DMS114 treated with DMSO at 0.1 percent for 48 hours (cell line): ENCODE data around the gene RASSF7.
"Not testable (repeated sequence)": the region's sequence is repeated elsewhere in the genome, so short reads cannot be mapped to it uniquely, and the experiment has no call there.

Source experiments
- DNase-seq: peaks from one replicate; lab custom pipeline; 2025; ENCODE audit not compliant: unreplicated experiment; lab: John Stamatoyannopoulos, UW

RASSF7 gene

GRCh38 chr11:565921-566509 lies 5.2 kb downstream of the RASSF7 start:
- DNase-seq = no peak

DNA sequence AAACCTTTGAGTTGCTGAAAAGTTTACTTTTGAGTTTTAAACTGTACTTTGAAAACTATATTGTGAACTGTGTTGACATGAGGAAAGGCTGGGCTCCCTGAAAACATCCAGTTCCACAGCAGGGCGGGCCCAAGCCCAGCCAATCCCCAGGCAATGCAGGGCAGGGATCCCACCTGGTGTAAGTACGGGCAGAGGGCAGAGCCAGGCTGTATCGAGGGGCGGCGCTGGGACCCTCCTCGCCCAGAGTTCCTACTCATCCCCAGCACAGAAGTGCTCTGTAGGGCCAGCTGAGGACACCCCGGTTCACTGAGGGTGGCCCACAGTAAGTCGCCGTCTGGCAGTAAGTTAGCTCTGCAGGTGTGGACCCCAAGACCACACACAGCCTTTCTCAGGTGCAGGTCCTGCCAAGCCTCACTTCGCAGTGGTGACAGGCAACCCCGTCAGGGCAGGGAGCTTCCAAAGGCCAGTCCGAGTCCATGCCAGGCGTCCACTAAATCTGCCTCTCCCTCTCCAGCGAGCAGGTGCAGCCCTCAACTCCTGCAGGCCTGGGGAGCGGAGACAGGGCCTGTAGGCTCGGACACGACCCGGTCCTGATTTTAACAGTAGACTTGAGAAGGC lies 6.3 kb downstream of the RASSF7 start:
- DNase-seq = no peak

DNA sequence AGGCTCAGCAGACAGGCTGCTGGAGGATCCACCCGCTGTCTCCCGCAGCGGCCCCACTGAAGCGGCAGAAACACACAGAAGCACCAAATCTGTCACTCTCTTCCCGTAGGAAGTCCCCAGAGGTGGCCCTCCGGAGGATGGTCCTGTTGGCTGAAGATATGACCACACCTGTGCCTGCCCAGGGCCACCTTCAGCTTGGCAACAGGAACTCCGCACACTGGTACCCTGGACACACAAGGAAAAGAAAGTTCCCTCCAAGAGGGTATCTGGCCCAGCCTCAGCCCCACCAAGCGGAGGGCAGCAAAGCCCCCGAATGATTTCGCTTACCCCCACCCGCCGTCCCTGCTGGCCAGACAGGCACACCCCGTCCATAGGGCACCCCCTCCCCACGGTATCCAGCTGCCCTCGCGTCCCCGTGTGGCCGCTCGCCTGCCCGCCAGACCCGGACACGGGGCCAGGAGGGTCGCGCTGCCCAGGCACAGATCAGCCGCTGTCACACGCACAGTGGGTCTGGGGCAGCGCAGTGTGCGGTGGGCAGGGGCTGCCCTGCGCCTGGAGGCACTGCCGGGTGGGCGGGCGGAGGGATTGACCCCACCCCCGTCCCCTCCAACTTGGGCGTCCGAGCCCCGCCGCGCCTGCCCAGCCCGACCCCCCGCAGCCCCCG lies 7.0 kb downstream of the RASSF7 start:
- no peak for DNase-seq

GRCh38 chr11:568306-569157 lies 7.8 kb downstream of the RASSF7 start:
- peak; percentile 52 for DNase-seq

GRCh38 chr11:569158-569885 lies 8.6 kb downstream of the RASSF7 start:
- no peak for DNase-seq

DNA sequence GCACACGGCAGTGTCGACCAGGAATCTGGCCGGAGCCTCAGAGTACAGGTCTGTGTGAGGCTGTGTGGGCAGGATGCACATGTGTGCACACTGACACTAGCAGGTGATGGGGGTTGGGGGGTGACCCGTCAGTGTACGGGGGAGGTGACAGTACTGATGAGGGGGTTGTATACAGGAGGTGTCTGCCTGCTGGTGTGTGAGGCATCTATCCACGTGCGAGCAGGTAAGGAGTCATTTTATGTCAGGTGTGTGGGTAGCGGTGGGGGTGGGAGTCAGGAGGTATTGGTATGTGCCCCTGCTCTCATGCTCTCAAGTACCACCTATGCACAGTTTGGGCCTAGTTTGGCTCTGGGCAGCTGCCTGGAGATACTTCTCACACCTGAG lies 11.0 kb downstream of the RASSF7 start:
- DNase-seq = no peak

GRCh38 chr11:573146-573759 lies 12.5 kb downstream of the RASSF7 start:
- no peak for DNase-seq

DNA sequence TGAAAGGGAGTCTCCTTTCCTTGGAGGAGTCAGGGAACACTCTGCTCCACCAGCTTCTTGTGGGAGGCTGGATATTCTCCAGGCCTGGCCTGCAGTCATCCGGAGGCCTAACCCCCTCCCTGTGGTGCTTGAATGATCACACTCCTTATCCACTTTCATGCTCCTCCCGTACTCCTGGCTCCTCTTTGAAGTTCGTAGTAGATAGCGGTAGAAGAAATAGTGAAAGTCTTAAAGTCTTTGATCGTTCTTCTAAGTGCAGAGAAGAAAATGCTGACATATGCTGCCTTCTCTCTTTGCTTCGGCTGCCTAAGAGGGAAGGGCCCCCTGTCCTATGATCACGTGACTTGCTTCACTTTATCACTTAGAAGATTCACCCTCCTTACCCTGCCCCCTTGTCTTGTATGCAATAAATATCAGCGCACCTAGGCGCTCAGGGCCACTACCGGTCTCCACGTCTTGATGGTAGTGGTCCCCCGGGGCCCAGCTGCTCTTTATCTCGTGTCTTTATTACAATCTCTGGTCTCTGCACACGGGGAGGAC lies 13.3 kb downstream of the RASSF7 start:
- not testable (repeated sequence) for DNase-seq

- no peak for DNase-seq
Measured at GRCh38 chr11:574632-575312, 14.0 kb downstream of the RASSF7 start.

DNA sequence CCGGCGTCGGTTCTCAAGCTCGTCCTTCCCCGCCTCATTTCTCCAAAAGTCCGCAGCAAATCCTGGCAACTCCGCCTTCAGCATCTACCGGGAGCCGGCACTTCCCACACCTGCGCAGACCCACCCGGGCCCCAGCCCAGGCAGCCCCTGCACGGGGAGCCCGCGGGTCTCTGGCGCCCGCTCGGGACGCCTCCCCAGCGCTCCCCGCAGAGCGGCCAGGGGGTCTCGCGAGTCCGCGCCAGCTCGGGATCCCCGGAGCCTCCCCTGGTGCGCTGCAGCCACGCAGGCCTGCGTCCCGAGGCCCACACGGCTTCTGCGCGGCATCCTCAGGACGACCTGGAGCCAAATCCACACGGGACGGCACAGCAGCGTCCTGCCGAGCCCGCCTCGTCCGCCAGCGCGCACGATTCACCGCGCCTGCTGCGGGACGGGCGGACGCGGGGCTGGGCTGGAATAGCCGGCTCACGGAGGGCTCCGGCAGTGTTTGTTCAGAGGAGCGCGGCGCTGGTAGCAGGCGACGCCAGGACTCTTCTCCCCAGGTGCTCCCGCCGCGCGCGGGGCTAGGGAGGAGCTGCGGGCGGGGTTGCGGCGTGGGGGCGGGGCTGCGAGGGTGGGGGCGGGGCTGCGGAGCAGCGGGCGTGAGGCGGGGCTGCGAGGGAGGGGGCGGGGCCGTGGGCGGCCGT lies 14.7 kb downstream of the RASSF7 start:
- DNase-seq = no peak

GRCh38 chr11:575996-576768 lies 15.4 kb downstream of the RASSF7 start, which contains the start of gene PHRF1:
Gene PHRF1 (plus strand): TSS chr11:576470. CDS start chr11:581513, 5,043 bp downstream.
- DNase-seq = peak; percentile 76

DNA sequence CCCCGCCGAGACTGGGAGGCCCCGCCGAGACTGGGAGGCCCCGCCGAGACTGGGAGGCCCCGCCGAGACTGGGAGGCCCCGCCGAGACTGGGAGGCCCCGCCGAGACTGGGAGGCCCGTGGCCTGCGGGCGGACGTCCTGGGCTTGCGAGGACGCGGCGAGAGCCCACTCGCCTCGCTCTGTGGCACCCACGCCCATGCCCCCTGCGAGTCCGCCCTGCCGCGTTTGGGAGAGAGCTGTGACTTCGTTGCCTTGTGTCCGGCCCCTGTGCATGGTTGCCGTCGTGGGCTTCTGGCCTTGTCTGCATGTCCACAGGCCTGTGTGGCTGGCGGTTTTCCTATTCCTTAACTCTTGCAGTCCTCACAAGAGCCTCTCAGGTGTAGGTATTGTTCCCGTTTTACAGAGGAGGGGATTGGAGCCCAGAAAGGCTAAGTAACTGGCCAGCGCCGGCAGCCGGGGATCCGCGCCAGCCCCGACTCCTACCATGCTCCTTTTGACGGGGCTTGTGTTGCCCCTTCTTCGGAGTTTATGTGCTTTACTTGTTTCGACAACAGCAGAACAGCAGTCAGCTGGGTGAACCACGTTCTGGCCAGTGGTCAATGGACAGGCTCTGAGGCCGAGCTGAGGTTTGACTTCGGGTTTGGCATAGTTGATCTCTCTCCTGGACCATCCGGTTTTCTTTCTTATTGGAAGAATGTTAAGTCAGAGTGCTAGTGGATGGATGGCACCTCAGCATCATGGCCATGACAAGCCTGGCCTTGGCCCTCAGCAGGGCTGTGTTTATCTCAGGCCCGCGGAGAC lies 16.2 kb downstream of the RASSF7 start:
- DNase-seq = no peak

GRCh38 chr11:577611-577894 lies 16.8 kb downstream of the RASSF7 start:
- DNase-seq = no peak

GRCh38 chr11:578276-579035 lies 17.7 kb downstream of the RASSF7 start:
- DNase-seq = no peak

DNA sequence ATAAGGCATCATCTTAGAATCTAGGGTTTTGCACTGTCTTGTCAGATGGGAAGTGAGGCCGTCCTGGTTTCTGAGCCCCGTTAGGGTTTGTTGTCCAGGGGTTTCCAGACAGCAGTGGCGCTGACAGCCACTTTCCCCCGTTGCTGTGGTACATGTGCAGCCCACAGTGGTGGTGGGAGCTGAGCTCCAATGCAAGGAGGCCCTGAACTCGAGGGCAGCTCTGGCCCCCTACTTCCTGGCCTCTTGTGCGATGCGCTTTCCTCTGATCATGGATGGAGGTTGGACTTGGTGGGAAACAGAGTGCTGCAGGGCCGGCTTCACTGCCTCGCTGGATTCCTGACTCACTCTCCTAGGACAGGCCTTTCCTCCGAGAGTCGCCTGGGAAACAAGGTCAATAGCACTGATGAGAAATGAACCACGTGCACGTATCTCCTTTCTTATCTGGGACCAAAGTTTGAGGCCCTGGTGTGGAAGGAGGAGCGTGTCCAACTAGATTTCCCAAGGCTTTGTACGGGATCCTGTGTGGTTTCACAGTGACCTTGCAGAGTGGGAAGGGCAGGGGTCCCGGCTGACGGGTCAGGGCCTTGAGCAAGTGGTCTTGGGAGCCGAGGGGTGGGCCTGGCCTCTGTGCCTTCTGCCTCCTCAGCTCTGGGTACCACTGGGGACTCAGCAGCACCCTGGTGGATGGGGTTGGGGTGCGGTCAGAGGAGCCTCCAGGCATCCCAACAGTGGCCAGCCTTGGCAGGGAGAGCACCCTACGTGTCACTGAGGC lies 19.2 kb downstream of the RASSF7 start:
- DNase-seq = no peak

GRCh38 chr11:581342-581741 lies 20.6 kb downstream of the RASSF7 start:
- DNase-seq = no peak
